GM18858 (cell line): ENCODE results near the gene CNOT6L.
"Not testable (repeated sequence)": the region's sequence is repeated elsewhere in the genome, so short reads cannot be mapped to it uniquely, and the experiment has no call there.

Experiments used
- ATAC-seq: cut with Tn5 transposase; IDR thresholded peaks from one replicate; pipeline ENCODE4 v1.9.1; 2021; ENCODE audit not compliant: unreplicated experiment

Gene CNOT6L

GRCh38 chr4:77818602-77819403, at the start of gene CNOT6L:
Gene CNOT6L (minus strand): TSS chr4:77819368. CDS start chr4:77819308, 60 bp downstream.
- ATAC-seq = no peak

DNA sequence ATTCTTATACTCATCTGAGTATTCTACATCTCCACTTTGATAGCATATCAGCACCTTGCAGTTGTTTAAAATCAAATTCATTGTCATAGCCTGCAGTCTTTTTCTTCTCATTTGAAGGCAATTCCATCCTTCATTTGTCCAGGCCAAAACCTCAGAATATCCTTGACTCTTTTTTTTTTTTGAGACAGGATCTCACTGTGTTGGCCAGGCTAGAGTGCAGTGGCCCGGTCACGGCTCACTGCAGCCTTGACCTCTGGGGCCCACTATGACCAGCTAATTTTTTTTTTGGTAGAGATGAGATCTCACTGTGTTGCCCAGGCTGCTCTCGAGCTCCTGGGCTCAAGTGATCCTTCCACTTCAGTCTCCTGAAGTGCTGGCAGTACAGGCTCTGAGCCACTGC, 46.1 kb upstream of the CNOT6L start:
- ATAC-seq = no peak

DNA sequence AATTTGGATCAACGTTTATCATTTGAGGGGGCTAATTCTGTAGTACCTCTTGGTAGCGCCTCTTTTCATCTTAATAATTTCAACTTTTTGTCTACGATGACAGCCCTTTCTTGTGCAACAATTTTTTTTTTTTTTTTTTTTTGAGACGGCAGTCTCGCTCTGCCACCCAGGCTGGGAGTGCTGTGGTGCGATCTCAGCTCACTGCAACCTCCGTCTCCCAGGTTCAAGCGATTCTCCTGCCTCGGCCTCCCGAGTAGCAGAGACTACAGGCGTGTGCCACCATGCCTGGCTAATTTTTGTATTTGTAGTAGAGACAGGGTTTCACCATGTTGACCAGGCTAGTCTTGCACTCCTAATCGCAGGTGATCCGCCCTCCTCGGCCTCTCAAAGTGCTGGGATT, 44.2 kb upstream of the CNOT6L start:
- ATAC-seq = not testable (repeated sequence)

- ATAC-seq = peak; percentile 68
These were observed 43.5 kb upstream of the CNOT6L start, which contains the start of gene MRPL1 for GRCh38 chr4:77862478-77863216. Gene MRPL1 (plus strand): TSS chr4:77862830. CDS start chr4:77862849, 19 bp downstream.

DNA sequence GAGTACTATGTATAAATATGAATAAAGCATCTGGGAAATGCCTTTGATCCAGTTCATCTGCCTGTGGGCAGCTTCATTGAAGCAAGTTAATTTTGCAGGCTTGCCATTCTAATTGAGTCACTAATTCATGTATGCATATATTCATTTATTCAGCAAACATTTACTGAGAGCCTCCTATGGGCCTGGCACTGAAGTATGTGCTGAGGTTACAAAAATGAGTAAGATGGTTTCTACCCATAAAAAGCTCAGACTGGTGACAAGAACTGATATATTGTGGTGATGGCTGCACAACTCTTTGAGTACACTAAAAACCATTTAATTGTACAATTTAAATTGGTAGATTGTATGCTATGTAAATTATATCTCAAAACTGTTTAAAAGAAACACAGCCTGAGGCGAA, 42.3 kb upstream of the CNOT6L start:
- ATAC-seq = no peak

GRCh38 chr4:77859256-77859655, 40.1 kb upstream of the CNOT6L start:
- ATAC-seq = no peak

DNA sequence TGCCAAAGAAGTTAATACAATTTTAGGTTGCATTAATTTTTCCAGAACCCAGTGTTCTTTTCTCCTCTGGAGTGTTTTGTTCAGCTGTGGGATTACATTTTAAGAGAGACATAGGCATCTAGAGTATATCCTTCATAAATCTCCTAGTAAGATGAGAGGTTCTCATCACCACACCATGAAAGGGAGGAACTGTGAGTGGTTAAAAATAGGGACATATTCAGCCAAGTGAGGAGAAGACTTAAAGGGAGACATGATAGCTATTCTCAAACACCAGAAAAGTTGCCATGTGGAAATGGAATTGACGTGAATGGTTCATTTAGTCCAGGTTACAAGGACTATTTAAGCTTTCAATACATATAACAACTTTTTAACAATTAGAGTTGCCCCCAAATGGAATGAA, 37.0 kb upstream of the CNOT6L start:
- ATAC-seq = no peak

GRCh38 chr4:77854431-77855111, 35.4 kb upstream of the CNOT6L start:
- no peak for ATAC-seq

GRCh38 chr4:77852892-77853495, 33.8 kb upstream of the CNOT6L start:
- peak; percentile 85 for ATAC-seq

DNA sequence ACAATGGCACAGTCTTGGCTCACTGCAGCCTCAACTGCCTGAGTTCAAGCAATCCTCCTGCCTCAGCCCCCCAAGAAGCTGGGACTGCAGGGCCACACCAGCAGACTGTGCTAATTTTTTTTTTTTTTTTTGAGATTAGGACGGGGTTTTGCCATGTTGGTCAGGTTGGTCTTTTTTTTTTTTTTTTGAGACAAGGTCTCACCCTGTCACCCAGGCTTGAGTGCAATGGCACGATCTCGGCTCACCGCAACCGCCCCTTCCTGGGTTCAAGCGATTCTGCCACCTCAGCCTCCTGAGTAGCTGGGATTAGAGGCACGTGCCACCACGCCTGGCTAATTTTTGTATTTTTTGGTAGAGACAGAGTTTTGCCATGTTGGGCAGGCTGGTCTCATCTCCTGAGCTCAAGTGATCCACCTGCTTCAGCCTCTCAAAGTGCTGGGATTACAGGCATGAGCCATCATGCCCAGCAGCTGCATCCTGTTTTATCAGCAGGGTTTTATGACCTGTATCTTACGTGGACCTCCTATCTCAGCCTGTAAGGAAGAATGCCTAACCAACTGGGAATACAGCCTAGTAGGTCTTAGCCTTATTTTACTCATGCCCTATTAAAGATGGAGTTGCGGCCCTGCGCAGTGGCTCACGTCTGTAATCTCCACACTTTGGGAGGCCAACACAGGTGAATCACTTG, 30.3 kb upstream of the CNOT6L start:
- ATAC-seq = no peak

- ATAC-seq = no peak
These were observed 29.3 kb upstream of the CNOT6L start for GRCh38 chr4:77848508-77848907.

GRCh38 chr4:77845929-77846328, 26.8 kb upstream of the CNOT6L start:
- ATAC-seq = no peak

- no peak for ATAC-seq
These were observed 26.2 kb upstream of the CNOT6L start for GRCh38 chr4:77845400-77845799.

- no peak for ATAC-seq
These were observed 25.2 kb upstream of the CNOT6L start for GRCh38 chr4:77844363-77844762.

GRCh38 chr4:77843628-77844027, 24.5 kb upstream of the CNOT6L start:
- ATAC-seq = no peak

GRCh38 chr4:77834403-77834802, 15.2 kb upstream of the CNOT6L start:
- no peak for ATAC-seq

DNA sequence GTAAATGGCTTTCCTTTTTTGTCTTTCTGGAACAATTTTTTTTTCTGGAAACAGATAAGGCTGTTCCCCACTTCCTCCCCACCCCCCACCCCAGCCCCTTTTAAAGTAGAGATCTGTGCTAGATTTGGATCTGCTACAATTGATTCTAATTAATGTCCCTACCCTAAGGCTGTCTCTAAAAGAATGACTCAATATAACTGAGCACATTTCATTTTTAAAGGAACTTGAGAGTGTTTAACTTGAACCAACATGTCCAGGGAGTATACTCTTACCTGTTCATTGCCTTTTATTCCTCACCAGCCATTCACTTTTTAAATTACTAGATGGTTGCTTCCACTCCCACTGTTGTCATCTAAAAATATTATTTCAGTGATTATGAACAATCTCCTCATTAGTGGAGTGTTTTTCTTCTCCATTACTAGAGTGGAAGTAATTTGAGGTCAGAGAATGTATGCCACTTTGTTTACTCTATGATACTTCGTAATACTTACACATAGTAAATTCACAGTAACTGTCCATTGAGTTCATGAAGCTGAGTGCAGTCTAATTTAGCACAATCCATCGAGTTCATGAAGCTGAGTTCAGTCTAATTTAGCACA, 14.1 kb upstream of the CNOT6L start:
- no peak for ATAC-seq

DNA sequence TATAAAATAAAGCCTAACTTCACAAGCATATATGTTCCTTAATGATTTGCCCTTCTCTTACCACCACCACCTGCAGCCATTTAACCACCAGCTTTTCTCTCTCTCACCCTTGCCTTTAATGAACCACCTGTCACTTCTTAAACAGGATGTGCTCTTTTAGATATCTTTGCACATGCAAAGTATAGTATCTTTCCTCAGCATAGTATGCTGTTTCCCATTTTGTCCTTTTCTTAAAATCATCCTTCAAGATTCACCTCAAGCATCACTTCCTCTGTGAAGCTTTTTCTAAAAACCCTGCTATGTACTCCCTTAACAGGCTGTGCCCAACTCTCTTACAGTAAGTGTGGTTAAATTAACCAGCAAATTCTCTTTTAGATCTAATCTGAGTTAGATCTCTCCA, 8.2 kb upstream of the CNOT6L start:
- peak; percentile 76 for ATAC-seq

DNA sequence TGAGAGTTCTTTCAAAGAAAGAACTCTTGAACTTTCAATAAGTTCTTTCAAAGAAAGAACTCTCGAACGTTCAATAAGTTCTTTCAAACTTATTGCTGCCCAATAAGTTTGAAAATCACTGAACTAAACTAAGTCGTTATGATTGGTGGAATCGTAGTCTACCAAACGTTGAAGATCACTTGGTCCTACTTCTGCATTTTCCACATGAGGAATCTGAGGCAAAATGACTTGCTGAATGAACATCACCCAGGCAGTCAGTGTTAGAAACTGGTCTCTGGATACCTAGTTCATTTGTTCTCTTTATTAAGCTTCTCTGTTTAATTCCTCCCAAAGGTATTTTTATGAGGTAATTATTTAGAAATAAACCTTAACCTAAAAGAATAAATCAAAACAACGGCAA, 7.1 kb upstream of the CNOT6L start:
- ATAC-seq = no peak

- ATAC-seq = no peak
These were observed 2.6 kb upstream of the CNOT6L start for GRCh38 chr4:77821775-77822174.
